ENCODE measurements around the gene SLC20A1.

SLC20A1 gene

DNA sequence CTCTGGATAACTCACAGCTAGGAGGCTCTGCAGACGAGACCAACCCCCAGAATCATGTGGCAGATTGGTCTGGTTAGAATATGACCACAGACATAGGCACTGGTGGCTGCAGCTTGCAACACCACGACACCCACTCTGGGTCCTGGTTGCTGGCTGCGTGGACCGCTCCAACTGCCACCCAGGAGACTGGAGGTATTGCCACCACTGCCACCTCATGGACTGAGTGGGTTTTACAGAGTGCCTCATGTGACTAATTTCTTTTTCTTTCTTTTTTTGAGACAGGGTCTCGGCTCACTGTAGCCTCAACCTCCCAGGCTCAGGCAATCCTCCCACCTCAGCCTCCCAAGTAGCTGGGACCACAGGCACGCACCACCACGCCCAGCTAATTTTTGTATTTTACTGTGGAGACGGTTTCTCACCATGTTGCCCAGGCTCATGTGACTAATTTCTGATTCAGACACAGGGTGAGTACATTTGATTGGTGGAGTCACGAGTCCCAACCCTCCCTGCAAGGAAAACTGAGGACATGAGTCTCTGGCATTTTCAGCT, 45.2 kb downstream of the SLC20A1 start:
- TF ChIP-seq RAD21 (IDR thresholded peaks at IDR 0.05; ENCODE audit: low read depth) (peak; percentile 65), TAF1 (IDR thresholded peaks at IDR 0.05; ENCODE audit: low read depth) (no peak), TCF12 (IDR thresholded peaks at IDR 0.05; ENCODE audit: low read depth) (no peak), USF1 (IDR thresholded peaks at IDR 0.05) (peak; percentile 60), CREB1 (IDR thresholded peaks at IDR 0.05; ENCODE audit: low read depth) (no peak)
- TF ChIP-seq, protein P1, sequence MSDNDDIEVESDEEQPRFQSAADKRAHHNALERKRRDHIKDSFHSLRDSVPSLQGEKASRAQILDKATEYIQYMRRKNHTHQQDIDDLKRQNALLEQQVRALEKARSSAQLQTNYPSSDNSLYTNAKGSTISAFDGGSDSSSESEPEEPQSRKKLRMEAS (IDR thresholded peaks at IDR 0.05) = no peak

- TF ChIP-seq, protein P2, sequence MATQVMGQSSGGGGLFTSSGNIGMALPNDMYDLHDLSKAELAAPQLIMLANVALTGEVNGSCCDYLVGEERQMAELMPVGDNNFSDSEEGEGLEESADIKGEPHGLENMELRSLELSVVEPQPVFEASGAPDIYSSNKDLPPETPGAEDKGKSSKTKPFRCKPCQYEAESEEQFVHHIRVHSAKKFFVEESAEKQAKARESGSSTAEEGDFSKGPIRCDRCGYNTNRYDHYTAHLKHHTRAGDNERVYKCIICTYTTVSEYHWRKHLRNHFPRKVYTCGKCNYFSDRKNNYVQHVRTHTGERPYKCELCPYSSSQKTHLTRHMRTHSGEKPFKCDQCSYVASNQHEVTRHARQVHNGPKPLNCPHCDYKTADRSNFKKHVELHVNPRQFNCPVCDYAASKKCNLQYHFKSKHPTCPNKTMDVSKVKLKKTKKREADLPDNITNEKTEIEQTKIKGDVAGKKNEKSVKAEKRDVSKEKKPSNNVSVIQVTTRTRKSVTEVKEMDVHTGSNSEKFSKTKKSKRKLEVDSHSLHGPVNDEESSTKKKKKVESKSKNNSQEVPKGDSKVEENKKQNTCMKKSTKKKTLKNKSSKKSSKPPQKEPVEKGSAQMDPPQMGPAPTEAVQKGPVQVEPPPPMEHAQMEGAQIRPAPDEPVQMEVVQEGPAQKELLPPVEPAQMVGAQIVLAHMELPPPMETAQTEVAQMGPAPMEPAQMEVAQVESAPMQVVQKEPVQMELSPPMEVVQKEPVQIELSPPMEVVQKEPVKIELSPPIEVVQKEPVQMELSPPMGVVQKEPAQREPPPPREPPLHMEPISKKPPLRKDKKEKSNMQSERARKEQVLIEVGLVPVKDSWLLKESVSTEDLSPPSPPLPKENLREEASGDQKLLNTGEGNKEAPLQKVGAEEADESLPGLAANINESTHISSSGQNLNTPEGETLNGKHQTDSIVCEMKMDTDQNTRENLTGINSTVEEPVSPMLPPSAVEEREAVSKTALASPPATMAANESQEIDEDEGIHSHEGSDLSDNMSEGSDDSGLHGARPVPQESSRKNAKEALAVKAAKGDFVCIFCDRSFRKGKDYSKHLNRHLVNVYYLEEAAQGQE (IDR thresholded peaks at IDR 0.05; ENCODE audit: low read depth) = no peak
- no peak for TF ChIP-seq USF1 (IDR thresholded peaks at IDR 0.05)
- no peak for TF ChIP-seq TAF1 (IDR thresholded peaks at IDR 0.05; ENCODE audit: low read depth)
- no peak for TF ChIP-seq CEBPB (IDR thresholded peaks at IDR 0.05)
- no peak for TF ChIP-seq ZBTB7A (IDR thresholded peaks at IDR 0.05; ENCODE audit: low read depth)
- TF ChIP-seq NFIC (IDR thresholded peaks at IDR 0.05) = no peak
- no peak for TF ChIP-seq FOXM1 (IDR thresholded peaks at IDR 0.05; ENCODE audit: borderline replicate concordance, low read depth)
Measured at GRCh38 chr2:112691881-112692281, 46.1 kb downstream of the SLC20A1 start.

DNA sequence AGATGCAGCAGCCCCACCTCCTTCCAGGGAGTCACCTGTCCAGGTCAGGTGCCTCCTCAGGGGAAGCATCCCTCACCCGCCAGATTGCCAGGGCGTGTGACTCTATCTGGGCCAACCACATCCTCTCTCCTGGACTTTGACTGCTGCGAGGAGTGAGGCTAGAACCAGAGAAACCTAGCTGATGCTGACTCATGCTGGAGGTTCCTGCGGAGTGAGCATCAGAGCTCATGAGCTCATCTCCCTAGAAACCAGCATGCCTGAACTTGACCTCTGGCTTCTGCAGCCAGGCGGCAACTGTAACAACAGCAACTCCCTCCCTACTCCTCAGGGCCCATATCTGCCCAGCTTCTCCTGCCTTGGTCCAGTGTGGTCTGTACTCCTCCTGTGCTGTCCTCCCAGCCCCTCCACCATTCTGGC, 46.8 kb downstream of the SLC20A1 start:
- TF ChIP-seq YY1 (IDR thresholded peaks at IDR 0.05; ENCODE audit: low read depth) (no peak), USF1 (IDR thresholded peaks at IDR 0.05) (peak; percentile 33; the same call in 1 of the 2 replicates)

- TF ChIP-seq TEAD4 (IDR thresholded peaks at IDR 0.05) (no peak), EP300 (IDR thresholded peaks at IDR 0.05; ENCODE audit: borderline replicate concordance) (no peak), EGR1 (IDR thresholded peaks at IDR 0.05) (no peak), NFIC (IDR thresholded peaks at IDR 0.05) (no peak), CREB1 (IDR thresholded peaks at IDR 0.05; ENCODE audit: low read depth) (no peak), RAD21 (IDR thresholded peaks at IDR 0.05; ENCODE audit: low read depth) (no peak), USF1 (IDR thresholded peaks at IDR 0.05) (no peak), YY1 (IDR thresholded peaks at IDR 0.05; ENCODE audit: low read depth) (no peak), FOXM1 (IDR thresholded peaks at IDR 0.05; ENCODE audit: borderline replicate concordance, low read depth) (no peak), ZBTB7A (IDR thresholded peaks at IDR 0.05; ENCODE audit: low read depth) (no peak), TAF1 (IDR thresholded peaks at IDR 0.05; ENCODE audit: low read depth) (no peak), TCF12 (IDR thresholded peaks at IDR 0.05; ENCODE audit: low read depth) (no peak), CEBPB (IDR thresholded peaks at IDR 0.05) (no peak)
- TF ChIP-seq, protein P2 (IDR thresholded peaks at IDR 0.05; ENCODE audit: low read depth) = no peak
- TF ChIP-seq, protein P1 (IDR thresholded peaks at IDR 0.05) = no peak
Measured at GRCh38 chr2:112692918-112693317, 47.2 kb downstream of the SLC20A1 start.

- TF ChIP-seq RAD21 (IDR thresholded peaks at IDR 0.05; ENCODE audit: low read depth) (no peak), ZBTB7A (IDR thresholded peaks at IDR 0.05; ENCODE audit: low read depth) (no peak), TAF1 (IDR thresholded peaks at IDR 0.05; ENCODE audit: low read depth) (no peak), NFIC (IDR thresholded peaks at IDR 0.05) (no peak), CEBPB (IDR thresholded peaks at IDR 0.05) (no peak), TCF12 (IDR thresholded peaks at IDR 0.05; ENCODE audit: low read depth) (no peak), TEAD4 (IDR thresholded peaks at IDR 0.05) (no peak), CREB1 (IDR thresholded peaks at IDR 0.05; ENCODE audit: low read depth) (no peak)
- TF ChIP-seq, protein P2 (IDR thresholded peaks at IDR 0.05; ENCODE audit: low read depth) = no peak
- TF ChIP-seq, protein P1 (IDR thresholded peaks at IDR 0.05) = no peak
Measured at GRCh38 chr2:112693596-112693995, 47.9 kb downstream of the SLC20A1 start.

Measured in Ishikawa (cell line).